NCI-H2107 treated with DMSO at 0.1 percent for 48 hours (cell line): ENCODE measurements around the gene PIP4K2B.

Experiments
- DNase-seq: peaks from one replicate; lab custom pipeline; 2025; ENCODE audit not compliant: unreplicated experiment; lab: John Stamatoyannopoulos, UW

PIP4K2B gene

DNA sequence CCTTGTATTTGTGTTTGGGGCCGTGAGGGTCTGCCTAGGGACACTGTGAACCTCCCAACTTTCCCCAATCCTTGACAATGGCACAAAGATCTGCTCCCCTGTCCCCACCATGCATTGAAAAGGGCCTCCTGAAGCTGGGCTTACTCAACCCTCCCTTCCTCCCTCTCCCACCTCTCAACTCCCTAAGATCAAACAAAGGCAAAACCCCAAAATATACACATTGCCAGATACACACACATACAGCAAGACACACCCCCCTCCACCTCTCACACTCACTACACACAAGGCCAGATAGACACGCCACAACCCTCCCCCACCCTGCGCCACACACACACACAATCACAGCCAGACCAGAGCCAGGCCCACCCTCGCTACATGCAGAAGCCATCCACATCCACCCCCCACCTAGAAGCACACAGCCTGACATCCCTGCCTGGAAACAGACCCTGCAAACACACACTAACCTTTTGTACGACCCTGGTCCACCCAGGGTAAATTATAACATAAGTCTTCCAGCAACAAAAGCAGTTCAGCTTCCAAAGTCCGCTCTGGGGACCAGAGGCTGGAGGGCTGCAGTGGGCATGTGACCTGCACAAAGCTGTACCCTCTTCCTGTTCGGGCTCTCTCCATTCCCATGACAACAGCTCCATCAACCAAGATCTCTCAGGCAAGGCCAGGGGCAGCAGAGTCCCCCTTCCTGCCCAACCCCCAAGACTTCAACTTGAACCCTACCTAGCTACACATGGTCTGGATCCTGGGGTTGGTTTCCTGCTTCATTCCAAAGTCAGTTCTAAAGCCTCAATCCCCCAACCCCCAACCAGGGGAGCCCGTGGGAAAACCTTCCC is 53.1 kb downstream of the PIP4K2B start:
- no peak for DNase-seq

DNA sequence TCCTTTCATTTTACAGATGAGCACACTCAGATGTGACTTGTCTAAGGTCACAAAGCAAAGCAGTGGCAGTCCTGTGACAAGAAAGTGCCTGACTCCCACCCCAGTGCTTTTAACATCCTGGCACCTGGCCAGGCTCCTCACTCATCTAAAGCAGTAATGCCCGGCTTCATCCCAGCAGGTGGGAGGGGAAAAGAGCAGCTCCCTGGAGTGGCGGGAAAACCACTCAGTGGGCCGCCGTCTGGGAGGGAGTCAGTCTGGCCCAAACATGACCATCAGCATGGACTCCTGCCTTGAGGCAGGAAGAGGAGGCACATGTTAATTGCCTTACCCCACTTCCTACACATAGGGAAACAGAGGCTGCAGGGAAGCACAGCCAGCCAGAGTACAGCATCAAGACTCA is 53.8 kb downstream of the PIP4K2B start:
- DNase-seq = peak; percentile 80

DNA sequence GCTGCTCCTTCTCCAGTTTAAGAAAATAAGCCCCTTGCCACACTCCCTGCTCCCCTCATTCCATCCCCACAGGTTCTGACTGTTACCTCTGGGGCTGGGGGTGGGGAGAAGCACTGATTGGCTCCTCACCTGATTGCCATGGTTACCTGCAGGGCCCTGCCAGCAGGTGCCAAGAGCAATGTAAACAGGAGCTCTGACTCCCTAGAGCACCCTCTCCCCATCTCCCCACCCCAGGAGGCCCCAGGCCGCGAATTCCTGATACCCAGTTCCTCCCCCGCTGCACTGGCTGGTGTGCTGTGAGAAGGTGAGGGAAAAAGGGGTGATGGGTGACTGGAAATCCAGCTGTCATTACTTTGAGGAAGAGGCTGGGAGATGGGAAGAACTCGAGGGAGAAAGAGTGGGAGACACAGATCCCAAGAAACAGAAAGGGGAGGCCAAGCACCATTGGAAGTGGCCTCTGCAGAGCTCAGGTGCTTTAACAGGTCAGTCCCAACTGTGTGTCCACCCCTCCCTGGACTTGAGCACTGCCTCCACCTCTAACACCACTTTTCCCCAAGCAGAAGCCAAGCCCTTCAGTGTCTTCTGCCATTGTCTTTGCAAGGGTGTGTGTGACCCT is 55.7 kb downstream of the PIP4K2B start:
- DNase-seq = peak; percentile 74

DNA sequence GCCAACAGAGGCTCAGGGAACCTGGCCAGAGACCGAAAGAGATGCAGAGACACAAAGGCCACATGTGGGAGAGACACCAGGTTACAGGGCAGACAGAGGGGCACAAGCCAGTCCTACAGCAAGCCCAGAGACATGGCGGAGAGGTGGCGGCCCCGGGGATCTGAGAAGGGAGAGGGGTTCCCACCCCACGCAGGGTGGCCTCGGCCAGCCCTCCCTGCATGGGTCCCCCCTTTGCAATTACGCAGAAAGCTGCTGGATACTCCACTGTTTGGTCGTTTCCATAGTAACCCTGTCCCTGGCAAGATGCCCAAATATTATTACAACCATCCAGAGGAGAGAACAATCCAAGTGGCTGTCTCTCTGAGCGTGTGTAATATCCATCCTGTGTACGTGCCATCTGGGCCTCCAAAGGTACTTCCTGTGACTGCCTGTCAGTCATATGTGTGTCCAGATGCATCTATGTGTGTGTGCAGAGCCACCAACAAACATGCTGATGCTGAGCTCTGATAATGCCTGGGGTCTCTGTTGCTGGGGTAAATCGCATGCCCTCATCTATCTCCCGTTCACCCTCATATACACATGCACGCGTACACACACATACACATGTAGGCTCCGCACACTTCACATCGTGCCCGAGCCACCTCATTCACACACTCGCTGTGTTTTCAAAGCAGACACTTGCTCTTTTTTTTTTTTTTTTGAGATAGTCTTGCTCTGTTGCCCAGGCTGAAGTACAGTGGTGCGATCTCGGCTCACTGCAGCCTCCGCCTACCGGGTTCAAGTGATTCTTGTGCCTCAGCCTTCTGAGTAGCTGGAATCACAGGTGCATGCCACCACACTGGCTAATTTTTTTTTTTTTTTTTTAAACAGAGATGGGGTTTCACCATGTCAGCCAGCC is 56.7 kb downstream of the PIP4K2B start:
- peak; percentile 48 for DNase-seq

DNA sequence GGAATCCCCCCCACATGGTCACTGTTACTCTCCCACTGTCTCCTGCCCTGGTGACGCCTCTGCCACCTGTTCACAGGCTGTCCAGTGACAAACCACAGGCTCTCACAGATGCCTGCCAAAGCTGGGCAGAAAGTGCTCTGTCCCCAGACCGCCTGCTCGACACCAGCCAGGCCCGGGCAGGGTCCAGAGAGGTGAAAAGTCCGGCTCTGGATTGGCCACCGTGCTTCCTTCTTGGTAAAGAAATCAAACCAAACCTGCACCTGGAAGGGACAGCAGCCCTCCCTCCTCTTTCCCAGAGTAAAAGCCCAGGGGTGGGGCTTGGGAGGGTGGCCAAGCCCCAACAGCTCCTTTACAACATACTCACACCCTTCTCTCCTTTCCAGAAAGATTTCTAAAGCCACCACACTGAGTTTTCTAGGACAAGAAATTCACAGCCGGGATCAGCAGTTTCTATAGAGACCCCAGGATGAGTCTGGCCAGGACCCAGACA is 57.4 kb downstream of the PIP4K2B start:
- no peak for DNase-seq

DNA sequence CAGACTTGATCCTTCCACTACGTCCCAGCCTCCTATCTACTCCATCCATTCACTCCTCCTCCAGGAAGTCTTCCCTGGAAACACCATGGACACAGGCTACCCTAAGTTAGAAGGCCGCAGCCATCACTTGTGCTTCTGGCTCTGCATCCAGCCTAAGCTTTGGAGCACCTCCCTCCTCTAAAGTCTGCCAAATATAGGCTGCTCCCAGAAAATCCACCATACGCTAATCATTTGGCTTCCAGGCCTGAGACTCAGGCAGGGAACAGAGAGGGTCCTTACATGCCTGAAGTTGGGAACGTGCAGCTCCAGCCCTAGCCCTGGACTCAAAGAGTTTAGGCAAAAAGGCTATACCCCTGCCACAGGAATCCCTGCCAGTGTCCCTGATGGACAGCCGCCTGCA is 57.9 kb downstream of the PIP4K2B start:
- no peak for DNase-seq

DNA sequence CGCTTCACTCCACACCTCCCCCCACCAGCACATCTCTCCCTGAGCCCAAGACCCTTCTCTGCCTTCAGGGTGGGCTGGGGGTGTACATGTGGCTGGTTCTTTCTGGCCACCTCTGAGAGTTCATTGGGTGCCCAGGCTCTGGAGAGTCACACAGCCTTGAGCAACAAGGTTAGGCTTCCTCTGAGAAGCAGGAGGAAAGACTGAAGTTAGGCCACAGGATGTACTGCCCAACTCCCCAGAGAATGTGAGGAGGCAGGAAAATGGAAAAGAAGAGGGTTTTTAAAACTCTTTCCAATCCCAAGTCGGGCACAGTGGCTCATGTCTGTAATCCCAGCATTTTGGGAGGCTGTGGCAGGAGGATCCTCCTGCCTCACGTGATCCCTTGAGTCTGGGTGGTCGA is 58.5 kb downstream of the PIP4K2B start:
- DNase-seq = no peak

DNA sequence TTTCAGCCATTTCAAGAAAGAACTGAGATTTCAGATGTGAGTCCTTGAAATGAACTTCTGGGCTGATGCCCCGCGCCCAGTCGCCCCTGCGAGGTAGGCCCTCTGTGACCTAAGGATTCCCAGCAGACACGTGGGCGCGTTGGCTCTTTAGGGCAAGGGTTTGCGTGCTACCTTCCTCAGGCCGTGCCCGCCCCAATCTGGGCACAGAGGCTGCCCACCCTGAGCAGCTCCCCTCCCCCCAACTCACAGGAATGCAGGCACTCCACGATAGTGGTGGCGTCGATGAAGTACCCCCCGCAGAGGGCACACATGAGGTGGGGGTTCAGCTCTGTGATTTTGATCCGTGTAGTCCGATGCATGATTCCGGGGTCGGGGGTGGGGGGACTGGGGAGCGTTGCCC is 59.3 kb downstream of the PIP4K2B start:
- no peak for DNase-seq

DNA sequence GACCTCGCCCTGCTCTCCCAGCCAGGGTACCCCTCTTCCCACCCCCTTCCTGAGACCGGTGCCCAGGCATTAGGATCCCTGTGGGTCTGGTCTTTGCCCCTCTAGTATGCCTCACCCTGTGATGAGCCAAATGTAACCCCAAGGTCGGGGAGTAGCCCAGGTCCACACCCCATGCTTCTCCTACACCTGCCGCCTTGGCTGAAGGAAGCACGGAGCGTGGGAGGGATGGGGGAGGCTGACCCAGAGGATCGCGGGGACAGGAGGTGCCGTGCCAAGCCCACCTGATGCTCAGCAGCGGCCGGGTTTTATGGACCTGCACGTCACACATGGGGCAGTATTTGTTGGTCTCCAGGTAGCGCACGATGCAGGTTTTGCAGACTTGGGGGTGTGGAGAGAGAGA is 60.1 kb downstream of the PIP4K2B start:
- DNase-seq = no peak

DNA sequence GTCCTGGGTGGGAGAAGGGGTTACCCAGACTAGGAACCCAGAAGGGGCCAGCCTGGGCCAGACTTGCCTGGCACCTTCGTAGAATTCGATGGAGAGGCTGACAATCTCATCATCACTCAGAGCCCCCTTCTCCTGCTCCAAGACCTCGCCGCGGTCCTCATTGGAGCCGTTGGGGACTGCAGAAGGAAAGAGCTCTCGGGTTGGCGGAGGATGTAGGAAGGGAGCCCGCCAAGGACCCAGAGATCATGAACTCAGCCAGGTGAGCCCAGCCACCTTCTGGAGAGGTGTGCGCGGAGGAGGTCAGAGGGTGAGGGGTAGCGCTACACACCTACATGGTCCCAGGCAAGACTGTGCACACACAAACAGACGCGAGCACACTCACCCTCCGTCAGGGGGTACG is 60.7 kb downstream of the PIP4K2B start:
- no peak for DNase-seq

DNA sequence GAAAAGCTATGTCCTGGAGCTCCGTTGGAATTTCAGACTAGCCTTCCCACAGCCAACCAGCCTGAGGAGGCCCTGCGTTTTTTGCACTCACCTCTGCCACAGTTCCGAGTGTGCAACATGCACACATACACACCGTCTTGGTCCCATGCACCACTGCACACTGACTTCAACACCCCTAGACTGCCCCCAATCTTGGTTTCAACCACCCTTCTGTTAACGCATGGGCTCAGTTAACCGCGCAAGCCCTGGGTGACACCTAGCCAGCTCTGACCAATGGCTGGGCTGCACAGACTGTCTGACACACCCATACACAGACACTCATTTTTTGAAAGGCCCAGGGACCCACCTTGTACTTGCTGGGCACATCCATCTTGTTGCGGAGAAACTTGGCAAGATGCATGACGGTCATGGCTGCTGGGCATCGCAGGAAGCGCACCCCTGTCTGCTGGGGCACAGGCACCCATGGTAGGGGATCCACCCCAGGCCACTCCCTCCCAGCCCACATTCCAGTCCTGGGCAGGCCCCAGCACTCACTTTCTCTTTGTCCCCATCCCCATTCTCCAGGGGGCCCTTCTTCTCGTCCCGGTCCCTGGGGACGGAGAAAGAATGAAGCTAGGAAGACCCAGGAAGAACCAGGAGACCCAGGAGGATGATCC is 61.2 kb downstream of the PIP4K2B start:
- no peak for DNase-seq

DNA sequence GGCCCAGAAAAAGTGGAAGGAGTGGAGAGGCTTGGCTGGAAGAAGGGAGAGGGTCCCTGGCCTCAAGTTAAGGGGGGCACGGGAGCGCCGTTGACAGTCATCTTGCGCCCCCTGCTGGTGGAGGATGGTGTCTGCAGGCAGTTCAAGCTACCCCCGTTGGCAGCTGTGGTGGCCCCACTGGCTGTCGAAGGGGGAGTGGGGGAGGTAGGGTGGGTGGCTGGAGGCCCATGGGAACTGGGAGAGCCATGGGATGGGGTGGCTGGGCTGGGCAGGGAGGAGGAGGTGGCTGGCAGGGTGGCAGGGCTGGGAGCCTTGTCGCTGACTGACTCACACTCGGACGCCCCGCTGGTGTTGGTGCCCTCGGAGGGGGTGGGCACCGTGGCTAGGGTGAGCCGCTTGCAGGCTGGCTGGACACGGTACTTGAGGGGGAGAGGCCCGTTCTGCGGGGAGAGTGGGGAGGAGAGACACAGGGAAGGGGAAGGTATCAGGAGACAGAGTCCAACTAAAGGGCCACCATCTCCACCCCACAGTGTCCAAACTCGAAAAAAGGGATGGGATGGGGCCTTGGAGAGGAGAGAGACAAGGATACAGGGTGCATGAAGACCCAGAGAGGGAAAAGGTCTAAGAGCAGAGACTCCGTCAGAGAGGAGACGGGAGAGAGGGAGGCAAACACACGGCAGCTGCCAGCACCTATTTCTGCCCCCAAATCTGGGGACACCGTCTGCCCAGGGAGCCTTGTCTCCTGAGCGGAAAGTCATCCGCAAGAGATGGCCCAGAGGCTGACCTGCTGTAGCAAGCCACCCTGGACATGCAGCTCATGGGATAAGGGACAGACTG is 64.0 kb downstream of the PIP4K2B start:
- DNase-seq = no peak

DNA sequence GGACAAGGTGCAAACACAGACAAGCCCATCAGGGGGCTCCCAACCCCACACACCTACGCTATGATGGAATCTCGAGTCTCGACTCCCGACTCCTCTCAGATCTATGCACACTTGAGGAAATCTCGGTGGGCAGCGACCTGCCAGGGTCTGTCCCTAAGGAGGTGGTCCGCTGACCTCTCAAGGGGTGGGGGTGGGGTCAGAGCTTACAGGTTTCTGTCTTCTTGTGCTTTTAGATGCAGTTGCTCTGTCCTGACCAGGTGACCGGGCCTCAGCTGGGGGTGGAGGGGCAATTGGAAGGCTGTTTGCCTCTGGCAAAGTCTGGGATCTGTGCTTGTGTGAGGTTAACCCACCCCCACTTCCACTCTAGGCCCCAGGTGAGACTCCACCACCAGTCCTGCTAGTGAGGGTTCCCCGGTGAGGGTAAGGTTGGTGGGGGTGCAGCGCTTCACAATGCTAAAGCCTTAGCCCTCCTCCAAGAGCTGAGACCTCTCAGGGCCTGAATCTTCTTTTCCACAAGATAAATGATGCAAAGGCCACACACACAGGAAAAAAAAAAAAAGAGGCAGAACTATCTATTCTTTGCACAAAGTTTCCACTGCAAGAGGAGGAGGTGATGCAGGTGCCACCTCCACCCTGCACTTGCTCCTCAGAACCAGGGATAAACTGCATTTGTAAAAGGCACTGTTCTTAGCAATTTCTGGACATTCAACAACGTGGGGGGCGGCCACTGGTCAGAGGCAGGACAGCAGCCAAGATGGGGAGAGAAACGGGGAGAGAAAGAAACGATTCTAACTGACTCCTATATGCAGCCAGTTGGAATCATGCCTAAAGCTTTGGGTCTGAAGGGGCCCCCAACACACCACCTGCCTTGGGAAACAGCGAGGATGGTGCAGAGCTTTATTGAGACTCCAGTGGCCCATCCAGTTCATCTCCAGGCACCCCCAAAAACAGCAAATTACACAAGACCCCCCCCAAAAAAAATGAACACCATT is 65.1 kb downstream of the PIP4K2B start:
- no peak for DNase-seq

DNA sequence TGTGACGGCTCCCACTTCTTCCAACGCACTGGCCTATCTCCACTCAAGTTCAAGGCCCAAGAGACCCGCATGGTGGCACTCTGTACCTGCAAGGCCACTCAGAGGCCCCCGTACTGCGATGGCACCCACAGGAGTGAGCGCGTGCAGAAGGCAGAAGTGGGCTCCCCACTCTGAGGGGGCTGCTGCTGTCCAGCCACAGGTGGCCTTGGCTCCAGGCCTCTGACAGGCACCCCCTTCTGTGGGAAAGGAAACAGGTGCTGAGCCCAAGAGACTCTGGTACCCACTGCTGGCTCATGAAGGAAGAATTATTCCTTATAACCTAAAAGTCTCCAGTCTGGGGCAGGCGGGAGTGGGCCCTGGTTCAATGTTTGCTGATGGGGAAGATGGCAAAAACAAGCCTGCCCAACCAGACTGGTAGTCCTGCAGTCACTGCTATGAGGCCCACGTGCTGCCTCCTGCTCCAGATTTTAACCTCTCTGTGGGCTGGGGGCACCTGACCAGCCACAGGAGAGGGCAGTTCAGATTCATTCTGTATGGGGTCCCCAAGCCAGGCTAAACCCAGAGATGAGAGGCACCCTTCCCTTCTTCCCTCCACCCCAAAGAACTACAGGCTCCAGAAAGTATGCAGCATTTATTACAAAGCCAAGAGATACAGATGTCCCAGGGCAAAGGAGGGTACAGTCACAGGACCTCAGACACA is 65.9 kb downstream of the PIP4K2B start:
- DNase-seq = no peak

DNA sequence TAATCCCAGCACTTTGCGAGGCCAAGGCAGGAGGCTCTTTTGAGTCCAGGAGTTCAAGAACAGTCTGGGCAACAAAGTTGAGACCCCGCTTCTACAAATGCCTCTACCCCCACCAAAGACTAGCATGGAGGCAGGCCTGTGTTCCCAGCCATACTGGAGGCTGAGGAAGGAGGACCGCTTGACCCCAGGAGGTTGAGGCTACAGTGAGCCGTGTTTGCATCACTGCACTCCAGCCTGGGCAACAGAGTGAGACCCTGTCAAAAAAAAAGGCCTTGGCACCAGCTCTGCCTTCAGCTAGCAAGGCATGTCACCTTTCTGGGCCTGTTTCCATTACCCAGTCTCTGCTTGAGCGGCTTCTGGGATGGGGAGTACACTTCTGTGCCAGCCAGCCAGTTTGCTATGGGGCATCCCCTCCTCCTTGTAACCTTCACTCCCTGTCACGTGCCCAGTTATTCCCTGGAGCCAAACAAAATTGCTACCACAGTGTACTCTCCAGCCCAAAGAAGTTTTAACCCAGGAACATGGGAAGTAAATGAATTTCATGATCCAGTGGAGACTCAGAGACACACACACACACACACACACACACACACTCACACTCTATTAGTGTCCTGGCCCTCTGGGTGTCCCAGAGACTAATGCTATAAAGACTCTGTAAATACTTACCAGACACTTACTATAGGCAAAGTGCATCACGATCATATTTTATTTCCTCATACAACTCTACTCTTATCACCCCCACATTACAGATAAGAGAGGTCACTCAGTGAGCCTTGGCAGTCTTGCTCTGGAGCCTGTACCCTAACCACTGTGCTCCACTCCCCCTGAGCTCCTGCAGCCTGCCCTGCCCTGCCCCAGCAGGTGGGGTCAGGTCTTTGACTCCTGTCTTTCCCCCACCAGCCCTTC is 66.7 kb downstream of the PIP4K2B start:
- DNase-seq = no peak

DNA sequence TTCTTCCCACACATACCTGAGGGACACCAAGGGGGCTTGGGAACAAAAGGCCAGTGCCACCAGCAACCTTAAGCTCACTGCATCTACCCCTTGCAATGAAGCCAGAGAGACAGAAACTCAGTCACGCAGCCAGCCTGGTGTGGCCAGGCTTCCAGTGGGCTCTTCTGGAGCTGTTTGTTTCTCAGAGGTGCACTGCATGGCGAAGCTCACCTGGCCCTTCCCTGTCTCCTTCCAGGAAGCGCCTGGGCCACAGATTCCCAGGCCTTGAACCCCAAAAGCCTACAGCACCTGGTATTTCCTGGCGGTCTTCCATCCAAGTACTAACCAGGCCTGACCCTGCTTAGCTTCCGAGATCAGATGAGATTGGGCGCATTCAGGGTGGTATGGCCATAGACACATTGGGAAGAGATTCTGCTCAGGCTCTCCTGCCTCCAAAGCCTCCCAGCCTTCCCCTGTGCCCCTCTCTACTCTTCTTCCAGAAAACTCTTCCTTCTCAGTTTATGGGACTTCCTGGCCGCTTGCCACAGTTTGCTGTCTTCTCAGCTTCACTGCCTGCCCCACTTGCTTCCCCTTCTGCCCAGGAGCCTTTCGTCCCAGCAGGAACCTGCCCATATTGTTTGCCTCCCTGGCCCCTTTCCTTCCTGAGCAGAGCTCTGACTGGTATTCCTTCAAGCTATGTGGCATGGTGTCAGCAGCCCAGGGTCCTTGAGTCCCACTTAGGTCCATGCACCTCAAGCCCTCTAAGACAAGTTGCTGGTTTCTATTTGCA is 67.6 kb downstream of the PIP4K2B start:
- DNase-seq = no peak
